ENCODE measurements around the gene SOX5. TPM values are rescaled to one million over a fixed set of nuclear protein-coding genes. Genes with fewer than 3 reads are reported as not detected.

SOX5 gene
- 0.10 TPM in 1 of 2 replicates, not detected in the other for total RNA-seq

DNA sequence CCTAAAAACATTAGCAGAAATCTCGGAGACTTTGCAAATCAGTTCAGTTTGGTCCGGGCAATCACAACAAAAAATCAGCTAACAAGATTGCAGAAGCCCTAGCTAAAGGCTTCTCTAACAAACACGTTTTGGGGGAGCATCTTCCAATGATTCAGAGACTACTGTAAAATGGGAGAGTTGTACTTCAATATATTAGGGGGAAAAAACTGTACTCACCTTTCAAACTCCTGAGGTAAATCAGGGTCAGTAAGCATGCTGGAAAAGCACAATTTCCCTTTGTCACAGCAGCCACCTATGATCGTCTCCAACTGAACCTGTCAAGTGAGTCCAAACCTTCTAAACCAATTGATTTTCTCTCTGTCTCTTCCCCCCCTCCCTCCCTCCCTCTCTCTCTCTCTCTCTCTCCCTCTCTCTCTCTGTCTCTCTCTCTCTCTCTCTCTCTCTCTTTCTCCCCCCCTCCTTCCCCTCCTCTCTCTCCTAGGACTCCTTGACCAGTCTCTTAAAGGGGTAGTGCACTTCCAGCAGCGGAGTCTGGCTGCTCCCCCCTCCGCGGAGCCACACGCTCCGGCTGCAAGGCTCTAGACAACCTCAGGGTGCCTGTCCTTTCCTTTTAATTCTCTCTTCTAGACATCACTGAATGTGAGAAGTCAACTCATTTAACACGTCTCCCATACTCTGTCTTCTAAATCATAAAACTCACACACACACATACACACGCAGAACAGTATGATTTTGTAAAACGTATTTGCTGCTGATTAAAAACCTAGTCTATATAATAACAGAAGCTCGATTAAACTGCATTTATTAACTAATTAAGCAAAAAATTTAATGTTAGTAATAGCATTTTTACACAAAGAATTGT, at the start of gene SOX5:
TSS of gene SOX5 (minus strand) at position 323 of the 862 bp plus-strand sequence. CDS start at position 254, 69 bp downstream.

Measured in mammary microvascular endothelial cell (primary cell).